Measurements from ENCODE around the gene MEGF10. TPM values are rescaled to one million over a fixed set of nuclear protein-coding genes. Genes with fewer than 3 reads are reported as not detected.

MEGF10 gene
- total RNA-seq, 1 donor from 2014 or later = 0.32 TPM

DNA sequence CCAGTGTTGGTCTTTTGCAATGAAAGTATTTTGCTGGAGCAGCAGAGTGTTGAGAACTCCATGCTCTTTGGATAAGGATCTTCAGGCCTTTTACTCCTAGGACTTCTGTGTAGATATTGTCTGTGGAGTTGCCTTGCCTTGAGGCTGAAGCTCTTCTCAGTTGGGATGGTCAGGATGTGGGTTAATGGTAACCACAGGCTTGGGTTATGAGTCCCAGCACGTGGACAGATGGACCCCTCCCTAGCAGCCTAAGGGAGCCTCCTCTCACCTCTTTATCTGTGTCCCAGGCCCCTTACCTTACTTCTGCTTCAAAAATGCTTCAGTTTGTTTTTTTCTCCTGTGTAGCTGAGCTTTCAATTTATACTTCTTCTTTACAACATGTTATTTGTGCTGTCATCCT, 109.9 kb downstream of the MEGF10 start:
- DNase-seq (ENCODE audit: low spot score) = no peak
- intact Hi-C loops (cut with DNase I) = no loop called here

DNA sequence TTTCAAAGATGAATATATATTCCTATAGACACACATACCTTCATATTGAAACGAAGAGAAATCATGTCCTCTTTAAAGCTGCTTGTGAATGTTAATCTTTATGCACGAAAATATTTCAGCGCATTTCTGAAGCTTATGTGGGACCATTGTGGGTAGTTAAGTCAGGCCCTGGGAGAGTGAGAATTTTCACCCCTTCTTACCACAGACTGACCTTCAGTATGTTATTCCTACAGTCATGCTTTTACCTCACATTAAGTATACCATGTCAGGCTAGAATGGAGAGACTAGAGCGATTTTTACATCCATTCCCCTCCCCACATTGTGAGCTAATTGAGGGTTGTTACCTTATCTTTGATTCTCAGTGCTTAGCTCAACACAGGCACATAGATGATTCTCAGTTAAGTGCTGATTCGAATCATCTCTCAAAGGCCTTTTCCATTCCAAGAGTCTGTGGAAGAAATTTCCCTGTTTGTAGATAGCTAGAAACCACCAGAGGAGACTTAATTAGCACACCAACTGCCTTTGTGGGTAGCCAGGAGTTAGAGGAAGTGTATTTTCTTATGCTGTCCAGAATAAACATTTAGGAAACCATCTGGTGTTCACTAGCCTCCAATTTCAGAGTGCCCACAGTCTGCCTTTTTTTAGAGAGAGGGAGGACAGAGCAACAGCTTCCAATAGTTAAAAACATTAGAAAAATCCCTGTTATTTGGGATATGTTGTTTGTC, 110.5 kb downstream of the MEGF10 start:
- no peak for DNase-seq (ENCODE audit: low spot score)
- intact Hi-C loops (cut with DNase I) = no loop called here

DNA sequence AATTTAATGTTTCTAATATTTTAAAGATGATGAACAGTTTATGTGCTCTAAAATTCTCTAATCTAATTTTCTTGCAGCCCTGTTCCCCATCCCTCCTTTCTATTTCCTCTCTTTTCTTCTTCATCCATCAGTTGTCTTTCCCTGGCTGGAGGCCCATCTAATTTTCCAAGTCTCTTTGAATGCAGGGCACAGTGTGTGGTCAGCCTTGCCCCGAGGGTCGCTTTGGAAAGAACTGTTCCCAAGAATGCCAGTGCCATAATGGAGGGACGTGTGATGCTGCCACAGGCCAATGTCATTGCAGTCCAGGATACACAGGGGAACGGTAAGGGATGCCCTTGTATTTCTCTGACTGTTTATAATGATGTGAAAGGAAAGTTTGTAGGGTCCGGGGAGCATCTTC, 111.8 kb downstream of the MEGF10 start:
- intact Hi-C loops (cut with DNase I) = no loop called here
- no peak for DNase-seq (ENCODE audit: low spot score)

DNA sequence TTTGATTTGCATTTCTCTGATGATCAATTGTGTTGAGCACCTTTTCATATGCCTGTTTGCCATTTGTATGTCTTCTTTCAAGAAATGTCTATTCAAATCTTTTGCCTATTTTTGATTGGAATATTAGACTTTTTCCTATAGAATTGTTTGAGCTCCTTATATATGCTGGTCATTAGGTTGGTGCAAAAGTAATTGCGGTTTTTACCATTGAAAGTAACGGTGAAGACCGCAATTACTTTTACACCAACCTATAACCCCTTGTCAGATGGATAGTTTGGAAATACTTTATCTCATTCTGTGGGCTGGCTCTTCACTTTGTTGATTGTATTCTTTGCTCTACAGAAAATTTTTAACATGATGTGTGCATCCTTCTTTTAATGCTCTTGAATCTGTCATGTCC, 113.6 kb downstream of the MEGF10 start:
- intact Hi-C loops (cut with DNase I) = no loop called here
- DNase-seq (ENCODE audit: low spot score) = no peak

DNA sequence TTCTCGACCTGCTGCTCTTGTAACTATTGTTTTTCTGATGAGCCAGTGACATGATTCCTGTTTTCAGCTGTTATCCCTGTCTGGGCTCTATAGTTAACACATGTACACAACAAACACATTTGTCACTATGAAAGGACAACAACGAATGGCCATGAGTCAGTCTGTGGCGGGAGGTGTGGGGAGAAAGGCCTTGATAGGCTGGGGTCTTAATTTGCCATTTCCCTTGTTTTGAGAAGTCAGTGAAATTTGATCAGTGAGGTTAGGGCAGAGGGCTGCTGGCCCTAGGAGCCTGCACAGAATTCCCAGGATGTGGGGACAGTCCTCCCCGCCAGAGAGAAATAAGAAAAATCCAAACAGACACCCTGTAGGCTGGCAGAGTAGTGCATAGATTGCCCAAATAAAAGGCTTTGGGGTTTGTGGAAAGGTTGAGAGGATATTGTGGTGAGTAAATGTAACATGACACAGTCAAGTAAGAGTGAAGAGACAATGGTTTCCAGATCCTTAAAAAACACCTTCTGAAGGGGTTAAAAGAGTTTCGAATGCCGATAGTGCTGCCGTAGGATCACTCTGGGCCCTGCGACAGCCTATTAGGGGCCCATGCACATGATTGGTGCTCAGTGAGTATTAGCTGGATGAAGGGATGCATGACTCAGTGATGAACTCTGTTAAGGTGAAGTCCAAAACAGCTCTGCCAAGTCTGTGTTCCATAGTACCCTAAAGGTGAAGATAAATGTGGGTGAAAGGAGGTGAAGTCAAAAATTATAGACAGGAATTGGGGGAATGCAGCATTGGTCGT, 115.9 kb downstream of the MEGF10 start:
- intact Hi-C loops (cut with DNase I) = no loop called here
- DNase-seq (ENCODE audit: low spot score) = no peak

DNA sequence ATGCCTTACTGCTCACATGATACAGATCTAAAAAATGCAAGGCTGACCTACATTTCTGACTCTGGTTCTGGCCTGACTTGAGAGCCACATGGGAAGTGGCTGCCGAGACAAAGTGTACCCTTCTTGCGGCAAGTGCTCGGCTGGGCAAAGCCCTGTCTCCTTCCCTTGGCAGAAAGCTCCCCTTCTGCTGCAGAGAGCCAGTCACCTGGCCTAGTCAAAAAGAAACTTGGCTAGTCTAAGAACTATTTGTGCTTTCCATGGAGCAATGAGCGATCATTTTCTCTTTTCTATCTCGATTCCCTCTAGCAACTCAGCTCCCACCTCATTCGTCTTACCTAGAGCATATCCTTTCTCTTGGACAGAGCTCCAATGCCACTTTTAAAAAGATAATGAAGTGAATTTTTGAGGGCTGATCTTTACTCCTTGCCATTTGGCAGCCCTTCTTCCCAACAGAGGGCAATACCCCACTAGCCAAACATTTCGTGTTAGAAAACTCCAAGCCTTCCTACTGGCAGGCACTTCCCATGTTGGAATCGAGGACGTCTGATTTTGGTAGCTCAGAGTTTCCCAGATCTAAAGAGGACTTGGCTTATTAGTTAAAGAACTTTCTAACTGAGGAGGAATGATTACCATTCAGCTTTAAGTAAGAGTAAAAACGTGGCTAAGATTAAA, 118.8 kb downstream of the MEGF10 start:
- DNase-seq (ENCODE audit: low spot score) = no peak
- intact Hi-C loops (cut with DNase I) = no loop called here

DNA sequence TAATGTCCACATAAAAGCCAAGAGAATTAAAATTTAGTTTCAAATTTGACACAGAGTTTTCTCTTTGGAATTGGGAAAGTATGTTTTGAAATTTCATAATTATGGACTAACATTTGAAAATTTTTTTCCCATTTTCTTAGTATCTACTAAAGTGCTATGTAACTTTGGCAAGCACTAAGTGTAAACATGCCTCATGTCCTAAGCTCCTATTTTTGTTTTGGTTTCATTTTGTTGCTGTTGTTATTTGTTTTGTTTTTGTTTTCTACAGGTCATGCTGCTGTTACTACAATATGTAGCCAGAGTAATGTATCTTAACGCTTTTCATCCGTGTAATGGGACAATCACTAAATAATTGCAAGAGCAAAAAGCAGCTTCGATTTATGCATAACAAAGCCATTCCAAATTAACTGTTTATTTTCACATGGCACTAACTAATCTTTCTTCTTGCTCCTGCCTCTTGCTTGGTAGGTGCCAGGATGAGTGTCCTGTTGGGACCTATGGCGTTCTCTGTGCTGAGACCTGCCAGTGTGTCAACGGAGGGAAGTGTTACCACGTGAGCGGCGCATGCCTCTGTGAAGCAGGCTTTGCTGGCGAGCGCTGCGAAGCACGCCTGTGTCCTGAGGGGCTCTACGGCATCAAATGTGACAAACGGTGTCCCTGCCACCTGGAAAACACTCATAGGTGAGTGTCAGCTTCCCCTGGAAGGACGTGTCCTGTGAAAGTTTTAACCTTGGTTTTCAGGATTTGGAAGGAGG, 119.5 kb downstream of the MEGF10 start:
- DNase-seq (ENCODE audit: low spot score) = no peak

DNA sequence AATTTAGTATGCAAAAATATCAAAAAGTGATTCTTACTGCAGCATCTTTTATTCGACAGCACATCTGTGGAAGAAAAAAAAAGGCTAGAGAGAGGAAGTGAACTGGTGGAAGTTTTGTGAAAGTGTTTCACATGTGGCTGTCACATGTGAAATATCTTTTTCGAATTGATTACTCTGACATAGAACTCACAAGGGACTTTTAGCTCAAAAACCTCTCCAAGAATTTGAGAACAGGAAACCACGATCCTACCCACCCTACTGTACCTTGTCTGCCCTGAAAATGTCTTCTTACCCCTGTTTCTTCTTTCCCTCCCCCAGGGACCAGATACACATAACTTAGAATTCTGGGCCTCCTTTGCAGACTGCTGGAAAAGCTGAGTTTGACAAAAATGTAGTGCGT, 120.4 kb downstream of the MEGF10 start:
- no peak for DNase-seq (ENCODE audit: low spot score)
- intact Hi-C loops (cut with DNase I) = no loop called here

More for the DNA sequence above, 119.5 kb downstream of the MEGF10 start:
- intact Hi-C loops (cut with DNase I) = no loop called here

DNA sequence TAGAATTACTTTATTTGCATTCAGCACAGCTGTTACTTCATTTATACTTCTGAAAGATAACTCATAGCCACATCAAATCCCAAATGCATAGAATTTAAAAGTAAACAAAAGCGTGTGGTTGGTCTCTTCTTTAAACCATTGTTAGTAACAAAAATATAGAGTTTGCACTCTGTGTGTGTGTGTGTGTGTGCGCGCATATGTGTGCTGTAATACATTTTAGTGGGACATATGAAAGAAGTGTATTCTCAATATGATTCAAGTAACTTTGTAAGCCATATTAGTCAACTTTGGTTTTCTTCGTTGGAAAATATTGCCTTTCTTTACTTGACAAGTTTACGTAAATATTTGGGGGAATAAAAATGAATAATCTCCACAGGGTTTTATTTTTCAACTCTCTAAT, 120.8 kb downstream of the MEGF10 start:
- intact Hi-C loops (cut with DNase I) = no loop called here
- no peak for DNase-seq (ENCODE audit: low spot score)

DNA sequence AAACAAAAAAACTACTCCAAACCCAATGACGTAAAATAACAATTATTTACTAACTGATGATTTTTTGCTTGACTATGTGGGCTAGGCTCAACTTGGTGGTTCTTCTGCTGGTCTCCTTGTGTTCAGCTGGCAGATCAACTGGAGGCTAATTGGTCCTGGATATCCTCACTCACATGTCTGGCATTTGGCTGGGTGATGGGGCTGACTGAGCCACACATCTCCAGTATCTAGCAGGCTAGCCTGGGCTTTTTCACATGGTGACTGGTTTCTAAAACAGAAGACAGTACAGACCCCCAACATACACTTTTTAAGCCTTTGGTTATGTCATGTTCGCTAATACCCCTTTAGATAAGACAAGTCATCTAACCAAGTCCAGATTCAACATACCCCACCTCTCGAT, 122.1 kb downstream of the MEGF10 start:
- intact Hi-C loops (cut with DNase I) = no loop called here
- DNase-seq (ENCODE audit: low spot score) = no peak

DNA sequence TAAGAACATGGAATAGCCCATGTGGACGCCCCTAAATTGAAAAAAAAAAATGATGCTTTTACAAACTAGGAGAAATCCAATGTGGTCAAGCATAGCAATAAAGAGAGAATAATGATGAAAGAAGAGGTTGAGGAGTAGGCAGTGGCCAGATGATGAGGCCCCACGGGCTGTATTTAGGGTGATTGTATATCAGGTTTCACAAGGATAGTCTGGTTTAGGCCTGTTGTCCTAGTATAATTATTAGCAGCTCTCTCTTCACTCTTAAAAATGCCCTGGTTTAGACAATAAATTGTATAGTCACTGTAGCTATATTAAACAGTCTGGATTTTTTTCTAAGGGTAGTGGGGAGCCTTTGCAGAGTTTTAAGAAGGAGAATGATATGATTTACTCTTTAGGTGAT, 124.4 kb downstream of the MEGF10 start:
- no peak for DNase-seq (ENCODE audit: low spot score)
- intact Hi-C loops (cut with DNase I) = no loop called here

DNA sequence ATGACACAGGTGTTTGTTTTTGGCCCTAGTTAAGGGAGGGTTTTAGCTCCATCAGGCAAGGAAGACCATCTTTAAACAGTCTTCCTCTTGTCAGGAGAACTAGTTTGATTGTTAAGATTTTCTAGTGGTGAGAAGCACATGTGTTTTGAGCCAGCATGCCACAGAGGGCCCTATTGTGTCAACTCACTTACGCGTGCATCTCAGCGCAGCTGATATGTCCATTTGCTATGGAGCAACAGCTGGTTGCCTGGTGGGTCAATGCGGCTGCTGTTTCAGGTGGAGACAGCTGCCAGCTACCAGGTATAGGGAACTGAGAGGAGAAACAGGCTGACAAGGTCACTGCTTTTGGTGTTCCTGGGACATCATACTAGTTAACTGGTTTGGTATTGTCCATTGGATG, 126.3 kb downstream of the MEGF10 start:
- intact Hi-C loops (cut with DNase I) = no loop called here
- DNase-seq (ENCODE audit: low spot score) = no peak

DNA sequence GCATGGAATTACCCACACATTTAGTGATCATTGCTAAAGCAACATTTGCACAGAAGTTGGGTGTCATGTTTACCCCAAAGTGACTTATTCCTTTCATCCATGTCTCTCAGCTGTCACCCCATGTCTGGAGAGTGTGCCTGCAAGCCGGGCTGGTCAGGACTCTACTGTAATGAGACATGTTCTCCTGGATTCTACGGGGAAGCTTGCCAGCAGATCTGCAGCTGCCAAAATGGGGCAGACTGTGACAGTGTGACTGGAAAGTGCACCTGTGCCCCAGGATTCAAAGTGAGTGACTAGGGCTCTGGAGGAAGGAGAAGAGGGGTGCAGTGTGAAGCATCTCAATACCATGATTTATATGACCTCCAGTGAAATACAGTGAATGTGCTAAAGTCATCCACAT, 126.9 kb downstream of the MEGF10 start:
- no peak for DNase-seq (ENCODE audit: low spot score)
- intact Hi-C loops (cut with DNase I) = no loop called here

DNA sequence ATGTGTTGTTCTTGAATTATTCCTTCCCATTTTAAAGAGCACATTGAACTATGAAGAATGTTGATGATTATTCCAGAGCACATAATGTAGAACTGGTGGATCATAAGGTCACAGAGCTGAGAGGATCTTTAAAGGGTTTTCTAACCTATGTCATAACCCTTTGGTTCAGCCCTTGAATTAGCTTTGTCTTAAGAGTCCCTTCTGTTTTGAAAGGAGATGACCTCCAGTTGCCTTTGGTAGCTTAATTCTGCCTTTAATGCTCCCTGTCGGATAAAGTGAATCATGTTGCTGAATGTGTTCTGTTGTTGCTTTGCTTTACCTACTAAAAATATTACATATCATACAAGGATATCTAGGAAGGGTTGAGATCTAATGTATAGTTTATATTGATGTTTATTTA, 127.8 kb downstream of the MEGF10 start:
- intact Hi-C loops (cut with DNase I) = no loop called here
- DNase-seq (ENCODE audit: low spot score) = no peak

DNA sequence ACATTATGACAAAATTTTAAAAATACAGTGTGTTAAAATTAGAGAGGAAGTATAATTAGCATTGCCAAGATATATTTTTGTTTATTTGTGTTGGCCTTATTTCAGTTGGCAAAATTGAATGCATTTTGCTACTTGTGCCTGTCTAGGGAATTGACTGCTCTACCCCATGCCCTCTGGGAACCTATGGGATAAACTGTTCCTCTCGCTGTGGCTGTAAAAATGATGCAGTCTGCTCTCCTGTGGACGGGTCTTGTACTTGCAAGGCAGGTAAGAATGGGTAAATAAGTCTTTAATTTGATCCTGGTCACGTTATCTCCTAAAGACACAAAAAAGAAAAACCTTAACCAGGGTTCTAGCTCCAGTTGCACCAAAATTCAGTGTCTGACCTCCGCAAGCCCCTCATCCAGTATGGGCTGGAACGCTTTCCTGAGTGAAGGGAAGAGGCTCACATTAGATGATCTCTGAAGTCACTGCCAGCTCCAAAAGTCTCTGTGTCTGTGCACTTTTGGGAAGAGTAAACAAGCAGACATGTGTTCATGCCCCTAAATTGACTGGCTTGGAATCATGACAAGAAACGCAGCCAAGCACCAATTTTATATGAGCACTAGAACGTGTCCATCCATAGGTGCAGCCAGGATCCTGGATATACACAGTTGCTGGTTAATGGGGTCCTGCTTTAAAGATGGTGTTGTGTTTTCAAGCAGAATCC, 128.5 kb downstream of the MEGF10 start:
- DNase-seq (ENCODE audit: low spot score) = no peak
- intact Hi-C loops (cut with DNase I) = no loop called here

DNA sequence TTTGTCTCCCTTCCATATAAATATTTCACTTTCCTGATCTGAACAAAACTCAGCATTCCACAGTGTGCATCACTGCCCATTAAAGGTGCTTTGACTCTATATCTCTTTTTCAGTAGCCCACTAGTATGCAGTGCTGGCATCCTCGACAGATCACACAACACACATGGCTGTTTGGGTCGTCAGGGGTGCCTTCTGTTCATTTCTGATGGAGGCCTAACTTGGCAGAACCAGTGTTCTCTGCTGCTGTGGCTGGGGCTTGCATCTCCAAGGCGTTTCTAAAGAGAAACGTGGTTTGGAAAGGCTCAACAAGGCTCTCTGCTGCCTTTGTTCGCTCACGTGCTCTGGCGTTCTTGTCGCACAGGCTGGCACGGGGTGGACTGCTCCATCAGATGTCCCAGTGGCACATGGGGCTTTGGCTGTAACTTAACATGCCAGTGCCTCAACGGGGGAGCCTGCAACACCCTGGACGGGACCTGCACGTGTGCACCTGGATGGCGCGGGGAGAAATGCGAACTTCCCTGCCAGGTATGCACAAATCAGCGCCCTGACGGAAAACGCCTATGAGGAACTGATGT, 129.2 kb downstream of the MEGF10 start:
- intact Hi-C loops (cut with DNase I) = no loop called here

DNA sequence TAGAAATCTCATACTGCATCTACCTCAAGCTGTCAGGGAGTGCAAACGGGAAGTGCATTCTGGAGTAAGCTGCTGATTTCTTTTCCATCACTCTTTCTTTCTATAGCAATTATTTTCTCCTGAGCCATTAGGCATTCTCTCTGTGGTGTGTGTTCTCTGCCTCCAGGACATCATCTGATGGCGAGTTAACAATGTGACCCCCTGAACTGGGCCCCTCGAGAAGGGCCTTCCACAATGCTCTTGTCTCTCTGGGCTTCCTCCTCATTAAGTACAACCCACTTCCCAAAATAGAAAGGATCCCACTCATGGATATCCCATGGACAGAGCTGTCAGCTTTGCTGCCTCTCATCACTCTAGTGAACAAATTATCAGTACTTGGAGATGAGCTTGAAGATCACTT, 130.2 kb downstream of the MEGF10 start:
- intact Hi-C loops (cut with DNase I) = no loop called here
- no peak for DNase-seq (ENCODE audit: low spot score)

More for the DNA sequence above, 129.2 kb downstream of the MEGF10 start:
- no peak for DNase-seq (ENCODE audit: low spot score)

DNA sequence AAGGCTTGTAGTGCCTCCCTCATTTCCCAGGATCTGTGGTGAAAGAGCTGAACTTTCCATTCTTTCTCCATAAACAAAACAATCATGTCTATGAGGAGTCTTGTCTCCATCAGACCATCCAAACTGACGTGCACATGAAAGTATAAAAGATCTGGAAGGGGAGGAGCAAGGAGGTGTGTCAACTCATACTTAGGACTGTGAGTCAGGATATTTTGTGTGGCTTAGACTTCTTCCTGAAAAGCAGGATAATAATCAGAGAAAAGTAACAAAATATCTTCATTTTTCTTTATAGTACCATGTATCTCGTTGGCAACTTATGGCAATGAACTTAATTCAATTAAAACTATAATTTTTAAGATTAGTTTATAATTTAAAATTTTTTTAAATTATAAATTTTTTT, 130.9 kb downstream of the MEGF10 start:
- intact Hi-C loops (cut with DNase I) = no loop called here

DNA sequence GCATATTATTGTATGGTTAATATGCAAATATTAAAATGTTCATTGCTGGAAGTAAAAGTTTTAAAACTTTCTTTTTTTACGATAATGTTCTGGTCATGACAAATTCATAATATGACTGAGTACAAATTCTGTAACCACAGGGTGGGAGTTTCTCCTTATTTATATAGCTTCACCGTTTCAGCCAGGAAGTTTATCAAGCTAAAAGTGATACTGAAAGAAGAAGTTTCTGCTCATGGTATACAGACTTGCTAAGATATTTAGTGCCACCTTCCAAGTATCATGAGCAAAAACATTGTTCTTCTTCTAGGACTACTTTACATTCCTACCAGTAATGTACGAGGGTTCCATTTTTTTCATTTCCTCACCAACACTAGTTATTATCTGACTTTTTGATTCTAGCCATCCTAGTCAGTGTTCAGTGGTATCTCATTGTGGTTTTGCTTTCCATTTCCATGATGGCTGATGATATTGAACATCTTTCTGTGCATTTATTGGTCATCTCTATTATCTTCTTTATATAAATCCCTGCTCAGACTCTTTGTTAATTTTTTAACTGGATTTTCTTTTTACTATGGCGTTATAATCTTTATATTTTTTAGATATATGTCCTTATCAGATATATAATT, 132.7 kb downstream of the MEGF10 start:
- intact Hi-C loops (cut with DNase I) = no loop called here
- no peak for DNase-seq (ENCODE audit: low spot score)

More for the DNA sequence above, 130.9 kb downstream of the MEGF10 start:
- no peak for DNase-seq (ENCODE audit: low spot score)
